GM12865 (cell line): Measurements from ENCODE around the gene TCEAL7.

ENCODE experiments used
- DNase-seq: peaks from one replicate; pipeline ENCODE4 v3.0.0; 2010; ENCODE audit warnings: low read depth
- H3K4me3 ChIP-seq: 2 replicates; pipeline ENCODE4 v1.5.1; 2011; ENCODE audit warnings: mild to moderate bottlenecking, low read depth, low read length, control low read depth
- CTCF ChIP-seq: IDR thresholded peaks from 2 replicates; pipeline ENCODE4 v1.5.1; 2011; ENCODE audit warnings: low read length, control low read depth, low read depth, inconsistent platforms; ENCODE audit not compliant: insufficient read depth; ENCODE audit errors: missing control alignments

Gene TCEAL7

DNA sequence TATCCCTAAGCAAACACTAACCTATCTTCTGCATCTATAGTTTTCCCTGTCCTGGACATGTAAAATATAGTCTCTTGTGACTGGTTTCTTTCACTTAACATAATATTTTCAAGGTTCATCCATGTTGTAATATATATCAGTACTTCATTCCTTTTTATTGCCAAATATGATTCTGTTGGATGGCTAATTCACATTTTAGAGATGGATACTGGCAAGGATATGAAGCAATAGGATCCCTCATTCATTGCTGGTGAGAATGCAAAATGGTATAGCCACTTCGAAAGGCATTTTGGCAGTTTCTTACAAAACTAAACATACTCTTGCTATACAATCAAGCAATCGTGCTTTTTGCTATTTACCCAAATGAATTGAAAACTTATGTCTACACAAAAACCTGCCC is 33.0 kb downstream of the TCEAL7 start:
- no peak for TF ChIP-seq CTCF

GRCh38 chrX:103367502-103367901 is 37.5 kb downstream of the TCEAL7 start:
- H3K4me3 ChIP-seq, result no peak overlapping the region
- DNase-seq, result no peak
- no peak for TF ChIP-seq CTCF

More for the DNA sequence above, 33.0 kb downstream of the TCEAL7 start:
- H3K4me3 ChIP-seq, result no peak overlapping the region
- no peak for DNase-seq

DNA sequence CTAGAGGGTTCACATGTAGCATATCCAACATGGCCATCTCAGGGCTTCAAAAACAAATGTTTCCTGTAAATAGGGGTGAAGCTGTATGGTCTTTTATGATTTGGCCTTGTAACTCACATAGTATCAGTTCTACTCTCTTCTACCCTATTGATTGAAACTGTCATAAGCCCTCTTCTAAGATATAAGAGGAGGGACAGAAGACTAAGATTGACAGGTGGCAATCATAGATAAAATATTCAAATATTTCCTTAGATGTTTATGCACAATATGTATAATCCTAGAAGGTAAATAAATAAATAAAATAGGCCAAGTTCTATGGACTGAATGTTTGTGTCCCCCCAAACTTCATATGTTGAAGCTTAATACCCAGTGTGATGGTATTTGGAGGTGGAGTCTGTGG is 39.4 kb downstream of the TCEAL7 start:
- no peak overlapping the region for H3K4me3 ChIP-seq
- no peak for TF ChIP-seq CTCF
- no peak for DNase-seq

- no peak for DNase-seq
- no peak overlapping the region for H3K4me3 ChIP-seq
- TF ChIP-seq CTCF, result no peak
Observed at GRCh38 chrX:103372886-103373285, 42.8 kb downstream of the TCEAL7 start.

DNA sequence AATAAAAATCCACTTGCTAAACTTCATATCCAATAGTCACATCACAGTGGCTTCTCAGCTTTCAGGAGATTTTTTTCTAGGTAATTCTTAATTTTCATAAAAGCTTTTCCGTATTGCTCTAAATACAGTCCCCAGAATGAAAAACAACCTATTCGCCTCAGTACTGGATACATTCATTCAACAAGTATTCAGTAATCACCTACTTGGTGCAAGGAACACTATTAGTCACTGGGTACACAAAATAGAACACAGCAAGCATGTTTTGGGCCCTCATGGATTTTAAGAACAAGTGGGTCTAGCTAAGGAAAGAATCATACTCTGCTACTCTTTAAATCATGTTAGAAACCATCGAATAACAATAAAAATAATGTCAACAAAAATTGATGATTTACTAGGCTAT is 43.5 kb downstream of the TCEAL7 start:
- no peak for TF ChIP-seq CTCF
- no peak overlapping the region for H3K4me3 ChIP-seq
- no peak for DNase-seq

DNA sequence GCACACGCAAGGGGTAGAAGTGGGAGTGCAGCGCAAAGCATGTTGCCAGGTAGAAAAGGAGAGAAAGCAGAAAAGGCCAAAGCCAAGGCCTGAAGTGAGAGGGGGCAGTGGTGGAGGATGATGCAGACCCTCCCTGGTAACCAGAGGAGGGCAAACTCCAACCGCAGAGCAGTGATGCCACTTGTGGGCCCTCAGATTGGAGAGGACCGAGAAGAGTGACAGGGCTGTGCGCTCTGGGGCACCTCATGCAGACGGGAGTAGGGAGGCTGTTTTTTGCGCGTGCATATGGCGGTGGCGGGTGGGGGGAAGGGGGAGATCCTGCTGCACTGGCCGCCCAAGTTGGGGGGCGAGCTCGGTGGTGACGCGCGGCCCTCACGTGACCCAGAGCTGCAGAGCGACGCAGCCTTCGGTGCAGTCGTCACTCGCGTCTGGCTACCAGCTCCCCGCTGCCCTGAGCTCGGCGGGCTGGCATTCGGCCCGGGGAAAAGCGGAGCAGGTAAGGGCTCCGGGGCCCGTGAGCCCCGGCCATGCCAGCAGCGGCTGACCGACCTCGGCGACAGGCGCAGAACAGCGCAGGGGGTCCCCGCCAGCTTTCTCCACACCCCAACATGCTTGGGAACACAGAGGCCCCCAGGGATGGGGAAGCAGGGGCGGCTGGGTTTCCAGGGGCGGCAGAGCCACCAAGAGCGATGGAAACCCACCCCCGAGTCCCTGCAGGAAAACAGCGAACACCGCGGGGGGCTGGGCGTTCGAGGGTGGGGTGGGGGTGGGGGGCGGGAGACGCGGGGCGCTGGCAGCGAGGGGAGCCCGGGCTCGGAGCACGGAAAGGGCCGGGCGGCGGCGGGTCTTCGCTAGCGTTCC is 46.3 kb downstream of the TCEAL7 start, which contains the start of gene BEX3:
Gene BEX3, plus strand, starts transcription at position 421 of the 861 bp plus-strand sequence. CDS start 984 bp downstream, outside the sequence.
- peak; percentile 19 for DNase-seq
- no peak for TF ChIP-seq CTCF

GRCh38 chrX:103376979-103377324 is 46.9 kb downstream of the TCEAL7 start:
- H3K4me3 ChIP-seq, result peak overlapping the region; percentile 47
- DNase-seq, result peak; percentile 1
- no peak for TF ChIP-seq CTCF

More for the DNA sequence above, 46.3 kb downstream of the TCEAL7 start, which contains the start of gene BEX3:
- peak within 1 kb of the TSS; percentile 57 for H3K4me3 ChIP-seq
